HG02870 (cell line): Measurements from ENCODE around the gene NFAT5.
"Not testable (repeated sequence)": the region's sequence is repeated elsewhere in the genome, so short reads cannot be mapped to it uniquely, and the experiment has no call there.

Experiments used
- ATAC-seq: cut with Tn5 transposase; IDR thresholded peaks from one replicate; pipeline ENCODE4 v1.9.1; 2021; ENCODE audit warnings: mild to moderate bottlenecking, moderate library complexity; ENCODE audit not compliant: unreplicated experiment

NFAT5 gene

GRCh38 chr16:69632828-69633227 is 67.1 kb downstream of the NFAT5 start:
- ATAC-seq = no peak

GRCh38 chr16:69633375-69633774 is 67.6 kb downstream of the NFAT5 start:
- ATAC-seq = no peak

DNA sequence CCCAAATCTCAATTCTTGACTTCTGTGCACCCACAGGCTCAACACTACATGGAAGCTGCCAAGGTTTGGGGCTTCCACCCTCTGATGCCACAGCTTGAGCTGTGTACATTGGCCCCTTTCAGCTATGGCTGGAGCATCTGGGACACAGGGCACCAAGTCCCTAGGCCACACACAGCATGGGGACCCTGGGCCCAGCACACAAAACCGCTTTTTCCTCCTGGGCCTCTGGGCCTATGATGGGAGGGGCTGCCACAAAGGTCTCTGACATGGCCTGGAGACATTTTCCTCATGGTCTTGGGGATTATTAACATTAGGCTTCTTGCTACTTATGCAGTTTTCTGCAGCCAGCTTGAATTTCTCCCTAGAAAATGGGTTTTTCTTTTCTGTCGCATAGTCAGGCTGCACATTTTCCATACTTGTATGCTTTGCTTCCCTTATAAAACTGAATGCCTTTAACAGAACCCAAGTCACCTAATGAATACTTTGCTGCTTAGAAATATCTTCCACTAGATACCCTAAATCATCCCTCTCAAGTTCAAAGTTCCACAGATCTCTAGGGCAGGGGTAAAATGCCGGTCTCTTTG is 70.9 kb downstream of the NFAT5 start:
- not testable (repeated sequence) for ATAC-seq

- not testable (repeated sequence) for ATAC-seq
Measured at GRCh38 chr16:69637206-69637865, 71.6 kb downstream of the NFAT5 start.

DNA sequence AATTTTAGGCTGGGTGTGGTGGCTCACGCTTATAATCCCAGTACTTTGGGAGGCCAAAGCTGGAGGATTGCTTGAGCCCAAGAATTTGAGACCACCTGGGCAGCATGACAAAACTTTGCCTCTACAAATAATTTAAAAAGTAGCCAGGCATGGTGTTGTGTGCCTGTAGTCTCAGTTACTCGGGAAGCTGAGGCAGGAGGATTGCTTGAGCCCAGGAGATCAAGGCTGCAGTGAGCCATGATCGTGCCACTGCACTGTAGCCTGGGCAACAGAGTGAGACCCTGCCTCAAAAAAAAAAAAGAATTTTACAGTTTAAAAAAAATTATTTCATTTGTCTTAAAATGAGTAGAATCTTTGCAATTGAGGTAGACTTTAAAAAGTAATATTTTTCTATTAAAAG is 78.2 kb downstream of the NFAT5 start:
- ATAC-seq = not testable (repeated sequence)

GRCh38 chr16:69644790-69645189 is 79.0 kb downstream of the NFAT5 start:
- no peak for ATAC-seq

DNA sequence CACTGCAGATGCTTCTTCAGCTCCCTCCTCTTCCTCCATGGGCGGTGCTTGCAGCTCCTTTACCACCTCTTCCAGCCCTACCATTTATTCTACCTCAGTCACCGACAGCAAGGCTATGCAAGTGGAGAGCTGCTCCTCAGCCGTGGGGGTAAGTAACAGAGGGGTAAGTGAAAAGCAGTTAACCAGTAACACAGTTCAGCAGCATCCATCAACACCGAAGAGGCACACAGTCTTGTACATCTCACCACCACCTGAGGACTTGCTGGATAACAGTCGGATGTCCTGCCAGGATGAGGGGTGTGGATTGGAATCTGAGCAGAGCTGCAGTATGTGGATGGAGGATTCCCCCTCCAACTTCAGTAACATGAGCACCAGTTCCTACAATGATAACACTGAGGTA is 81.3 kb downstream of the NFAT5 start:
- no peak for ATAC-seq

DNA sequence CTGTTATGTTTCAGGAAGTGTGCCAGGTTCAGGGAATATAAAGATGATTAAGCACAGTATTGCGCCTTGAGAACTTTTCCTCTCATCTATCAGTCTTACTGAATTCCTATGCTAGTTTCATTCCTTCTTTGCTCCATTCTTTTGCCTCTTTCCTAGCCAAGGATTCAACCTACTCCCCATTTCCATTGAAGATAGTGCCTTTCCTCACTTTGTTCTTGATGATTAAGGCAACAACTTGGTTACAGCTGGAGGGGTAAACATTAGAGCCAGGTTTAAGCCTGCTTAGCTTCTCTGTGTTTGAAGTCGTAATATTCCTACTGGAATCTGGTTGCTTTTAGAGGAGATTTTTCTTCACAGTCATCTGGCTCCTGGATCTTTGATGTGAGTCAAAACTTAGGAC is 85.5 kb downstream of the NFAT5 start:
- ATAC-seq = no peak

DNA sequence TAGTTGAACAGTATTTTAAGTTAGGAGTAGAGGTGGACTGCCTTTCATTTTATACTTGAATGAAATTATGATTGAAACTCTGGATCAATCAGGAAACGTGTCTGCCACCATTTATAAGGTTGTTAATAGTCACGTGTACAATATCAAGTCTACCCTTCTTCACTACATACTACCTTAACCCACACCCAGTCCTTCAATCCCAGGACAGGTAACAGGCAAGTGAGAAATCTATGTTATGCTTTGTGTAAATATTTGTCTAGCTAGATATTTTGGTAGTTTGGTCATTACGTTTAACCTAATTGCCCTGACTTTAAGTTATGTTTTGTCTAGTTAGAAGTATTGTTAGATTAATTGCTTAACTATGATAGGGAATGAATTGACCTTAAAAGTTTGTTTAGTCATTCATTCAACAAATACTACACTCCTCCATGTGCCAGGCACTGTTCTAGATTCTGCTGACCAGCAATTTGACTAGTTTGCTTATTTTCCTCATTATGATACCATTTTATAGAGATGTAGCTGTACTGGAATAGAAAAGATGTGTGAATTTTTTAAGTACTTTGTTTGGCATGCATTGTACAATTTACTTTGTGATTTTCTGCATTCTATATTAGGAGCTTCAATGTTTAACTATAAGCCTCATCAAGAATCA is 88.6 kb downstream of the NFAT5 start:
- ATAC-seq = no peak

- ATAC-seq = no peak
Measured at GRCh38 chr16:69660166-69660565, 94.4 kb downstream of the NFAT5 start.

DNA sequence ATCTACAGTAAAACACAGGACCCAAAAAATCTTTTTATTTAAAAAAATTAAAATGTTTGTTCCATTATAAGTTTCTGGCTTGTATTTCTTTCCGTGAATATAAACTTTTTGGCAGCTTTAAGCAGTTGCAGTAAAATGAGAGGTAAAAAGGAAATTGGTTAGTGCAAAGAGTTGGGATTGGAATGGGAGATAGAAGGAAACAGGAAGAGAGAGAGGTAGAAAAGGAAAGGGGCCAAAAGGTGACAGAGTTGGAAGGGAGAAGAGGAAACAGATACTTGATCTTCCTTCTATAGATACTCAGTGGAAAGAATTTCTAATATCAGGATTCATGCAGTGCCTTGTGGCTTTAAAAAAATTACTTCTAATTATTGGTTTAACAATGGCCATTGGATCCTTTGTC is 97.1 kb downstream of the NFAT5 start:
- ATAC-seq = no peak

DNA sequence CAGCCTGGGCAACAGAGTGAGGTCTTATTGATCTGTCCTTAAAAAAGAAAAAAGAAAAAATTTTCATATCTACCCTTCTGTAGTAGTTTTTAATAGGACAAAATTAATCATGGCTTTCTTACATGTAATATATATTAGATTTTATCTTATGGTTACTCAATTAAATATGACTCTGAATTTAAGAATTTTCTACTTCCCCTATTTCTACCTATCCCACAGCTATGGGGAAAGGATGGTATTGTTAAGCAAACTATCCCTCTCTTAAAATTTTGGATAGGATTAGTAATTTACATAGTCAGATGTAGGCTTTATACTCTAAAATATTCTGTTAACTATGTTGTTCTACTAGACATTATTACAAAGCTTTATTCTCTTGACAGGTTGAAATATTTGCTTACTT is 98.1 kb downstream of the NFAT5 start:
- no peak for ATAC-seq

DNA sequence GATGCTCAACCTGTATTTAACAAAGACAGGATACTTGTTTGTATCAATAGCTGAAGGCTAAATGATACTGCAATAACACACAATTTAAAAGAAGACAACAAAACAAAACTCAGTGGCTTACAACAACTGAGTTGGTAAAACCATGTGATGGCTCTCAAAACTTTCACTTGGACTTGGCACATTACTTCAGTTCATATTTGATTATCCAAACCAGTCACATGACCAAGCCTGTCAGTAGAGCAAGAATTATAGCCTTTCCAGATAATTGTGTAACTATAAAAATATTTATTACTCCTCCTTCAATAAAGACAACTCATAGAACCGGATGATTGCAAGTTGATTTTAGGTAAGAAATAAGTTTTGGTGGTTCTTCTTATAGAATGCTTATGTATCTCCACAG is 103.8 kb downstream of the NFAT5 start:
- no peak for ATAC-seq

DNA sequence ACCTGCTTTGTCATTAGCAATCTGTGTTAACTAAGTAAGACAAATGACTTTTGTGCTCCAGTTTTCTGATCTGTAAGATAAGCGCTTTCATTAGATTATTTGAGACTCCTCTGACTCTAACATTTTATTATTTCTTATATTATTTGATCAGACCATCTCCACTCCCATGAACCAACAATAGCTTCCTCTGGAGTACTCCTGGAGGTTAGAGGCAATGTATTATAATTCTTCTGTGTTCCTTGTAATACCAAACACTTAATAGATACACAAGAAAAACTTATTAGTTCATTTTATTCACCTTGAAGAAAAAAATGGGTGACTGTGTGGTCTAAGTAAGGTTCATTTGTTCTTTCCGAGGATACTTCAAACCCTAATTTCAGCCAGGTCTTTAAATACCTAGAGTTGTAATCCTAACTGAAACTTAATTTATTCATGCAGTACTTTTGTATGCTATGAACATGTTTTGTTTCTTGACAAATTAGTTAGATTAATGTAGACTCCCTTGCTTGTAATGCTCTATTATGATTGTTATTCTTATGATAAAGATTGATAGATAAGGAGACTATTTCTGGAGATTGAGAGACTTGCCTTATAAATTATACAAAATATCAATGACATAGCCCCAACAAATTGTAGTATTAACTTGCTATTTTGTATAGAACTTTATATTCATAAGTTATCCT is 106.7 kb downstream of the NFAT5 start:
- ATAC-seq = no peak

DNA sequence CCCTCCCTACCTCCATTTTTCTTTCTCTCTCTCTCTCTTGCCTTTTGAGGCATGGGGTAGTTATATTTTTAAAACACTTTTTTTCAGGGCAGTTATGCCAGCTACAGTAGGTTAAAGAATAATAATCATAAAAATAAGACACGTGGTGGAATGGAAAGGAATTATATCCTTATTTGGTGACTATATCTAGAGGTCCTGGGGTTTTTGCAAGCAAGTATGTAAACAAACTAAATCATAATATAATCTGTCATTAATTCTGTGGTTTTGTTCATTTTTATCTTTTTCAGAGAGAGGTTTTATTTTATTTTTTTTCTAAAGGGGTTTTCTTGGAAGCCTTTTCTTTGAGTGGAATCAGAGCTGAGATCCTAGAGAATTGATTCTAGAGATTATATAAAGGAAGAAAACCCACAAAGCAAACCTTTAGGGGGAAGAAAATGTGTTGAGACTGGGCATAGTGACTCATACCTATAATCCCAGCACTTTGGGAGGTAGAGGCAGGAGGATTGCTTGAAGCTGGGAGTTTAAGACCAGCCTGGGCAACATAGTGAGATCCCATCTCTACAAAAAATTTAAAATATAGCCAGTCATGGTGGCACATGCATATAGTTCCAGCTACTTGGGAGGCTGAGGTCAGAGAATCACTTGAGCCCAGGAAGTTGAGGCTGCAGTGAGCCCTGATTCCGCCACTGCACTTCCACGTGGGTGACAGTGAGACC is 107.4 kb downstream of the NFAT5 start:
- no peak for ATAC-seq

DNA sequence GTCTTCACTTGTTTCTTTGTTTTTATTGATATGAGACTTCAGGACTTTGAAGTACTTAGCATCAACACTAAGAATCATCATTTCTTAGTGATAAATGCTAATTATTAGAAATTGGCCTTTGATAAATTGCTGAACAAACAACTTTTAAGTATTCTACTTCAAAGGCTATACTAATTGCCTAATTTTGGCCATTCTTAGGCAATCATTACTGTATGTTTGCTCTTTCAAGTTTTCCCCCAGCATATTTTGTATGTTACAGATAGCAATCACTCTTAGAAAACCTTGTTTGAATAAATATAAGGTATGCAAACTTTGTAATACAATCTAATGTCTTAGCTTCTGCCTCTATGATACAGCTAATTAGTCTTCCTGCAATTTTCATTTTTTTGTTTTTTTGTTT is 114.6 kb downstream of the NFAT5 start:
- ATAC-seq = no peak

DNA sequence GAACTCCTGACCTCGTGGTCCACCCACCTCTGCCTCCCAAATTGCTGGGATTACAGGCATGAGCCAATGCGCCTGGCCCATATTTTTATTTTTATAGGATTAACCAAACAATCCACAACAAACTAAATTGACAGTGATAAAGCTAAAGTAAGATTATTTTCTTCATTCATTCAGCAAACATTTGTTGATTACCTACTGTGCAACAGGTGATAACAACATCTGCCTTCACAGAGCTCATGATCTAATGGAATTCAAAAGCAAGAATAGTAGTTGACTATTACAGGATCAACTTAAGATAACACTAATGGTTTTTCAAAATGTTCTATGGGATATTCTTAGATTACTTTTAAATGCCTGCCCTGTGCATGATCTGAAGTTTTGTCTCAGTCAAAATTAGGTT is 122.8 kb downstream of the NFAT5 start:
- no peak for ATAC-seq

DNA sequence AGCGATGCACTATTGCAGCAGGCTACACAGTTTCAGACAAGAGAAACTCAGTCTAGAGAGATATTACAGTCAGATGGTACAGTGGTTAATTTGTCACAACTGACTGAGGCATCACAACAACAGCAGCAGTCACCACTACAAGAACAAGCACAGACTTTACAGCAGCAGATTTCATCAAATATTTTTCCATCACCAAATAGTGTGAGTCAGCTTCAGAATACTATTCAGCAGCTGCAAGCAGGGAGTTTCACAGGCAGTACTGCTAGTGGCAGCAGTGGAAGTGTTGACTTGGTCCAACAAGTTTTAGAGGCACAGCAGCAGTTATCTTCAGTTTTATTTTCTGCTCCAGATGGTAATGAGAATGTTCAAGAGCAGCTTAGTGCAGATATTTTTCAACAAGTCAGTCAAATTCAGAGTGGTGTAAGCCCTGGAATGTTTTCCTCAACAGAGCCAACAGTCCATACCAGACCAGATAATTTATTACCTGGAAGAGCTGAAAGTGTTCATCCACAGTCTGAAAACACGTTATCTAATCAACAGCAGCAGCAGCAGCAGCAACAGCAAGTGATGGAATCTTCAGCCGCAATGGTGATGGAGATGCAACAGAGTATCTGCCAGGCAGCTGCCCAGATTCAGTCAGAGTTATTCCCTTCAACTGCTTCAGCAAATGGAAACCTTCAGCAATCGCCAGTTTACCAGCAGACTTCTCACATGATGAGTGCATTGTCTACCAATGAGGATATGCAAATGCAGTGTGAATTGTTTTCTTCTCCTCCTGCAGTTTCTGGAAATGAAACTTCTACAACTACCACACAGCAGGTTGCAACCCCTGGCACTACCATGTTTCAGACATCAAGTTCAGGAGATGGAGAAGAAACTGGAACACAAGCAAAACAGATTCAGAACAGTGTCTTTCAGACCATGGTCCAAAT is 126.5 kb downstream of the NFAT5 start:
- ATAC-seq = no peak

GRCh38 chr16:69693916-69694315 is 128.2 kb downstream of the NFAT5 start:
- ATAC-seq = no peak

GRCh38 chr16:69698404-69698803 is 132.6 kb downstream of the NFAT5 start:
- no peak for ATAC-seq
